ENCODE data around the gene PRIM1.
"Not testable (repeated sequence)": the region's sequence is repeated elsewhere in the genome, so short reads cannot be mapped to it uniquely, and the experiment has no call there.

The PRIM1 gene

GRCh38 chr12:56753566-56753965, 1.4 kb upstream of the PRIM1 start:
- Histone ChIP-seq H3K4me3 (ENCODE audit: low read length, poor library complexity, severe bottlenecking) (no peak overlapping the region), H3K4me1 (ENCODE audit: insufficient read depth, low read length, poor library complexity, severe bottlenecking) (peaks cover 21% of the 10 kb centered on the region), H4K20me1 (ENCODE audit: insufficient read depth, low read length, poor library complexity, severe bottlenecking) (peaks cover 11% of the 10 kb centered on the region), H3K9me3 (ENCODE audit: insufficient read depth, low read depth, low read length) (no peaks in the 10 kb centered on the region), H3K79me2 (ENCODE audit: insufficient read depth, low read length) (peaks cover 33% of the 10 kb centered on the region), H3F3A (ENCODE audit: low read depth) (no peaks in the 10 kb centered on the region), H3K9ac (ENCODE audit: low read depth, low read length, poor library complexity, severe bottlenecking) (no peak overlapping the region), H2AFZ (ENCODE audit: low read length) (no peak overlapping the region), H3K9me2 (replicated peaks; ENCODE audit: low read depth, low read length) (no peaks in the 10 kb centered on the region), H3K27me3 (ENCODE audit: insufficient read depth, low read length, poor library complexity, severe bottlenecking) (peaks cover 4% of the 10 kb centered on the region), H3K36me3 (ENCODE audit: insufficient read depth, low read length) (no peaks in the 10 kb centered on the region), H3K4me2 (ENCODE audit: low read depth, low read length, poor library complexity, severe bottlenecking) (peak overlapping the region; percentile 30)
- no peak for TF ChIP-seq EZH2phosphoT487 (IDR thresholded peaks at IDR 0.05; ENCODE audit: borderline replicate concordance)
- no peak for TF ChIP-seq CTCF (conservative IDR thresholded peaks at IDR 0.05; ENCODE audit: low read length)

GRCh38 chr12:56750596-56750995, 1.5 kb downstream of the PRIM1 start:
- H3F3A ChIP-seq (ENCODE audit: low read depth); H2AFZ ChIP-seq (ENCODE audit: low read length); H3K9me3 ChIP-seq (ENCODE audit: insufficient read depth, low read depth, low read length); H3K27me3 ChIP-seq (ENCODE audit: insufficient read depth, low read length, poor library complexity, severe bottlenecking); H3K9me2 ChIP-seq (replicated peaks; ENCODE audit: low read depth, low read length): not testable (repeated sequence)
- Histone ChIP-seq H3K79me2 (ENCODE audit: insufficient read depth, low read length) (peaks cover 43% of the 10 kb centered on the region), H3K36me3 (ENCODE audit: insufficient read depth, low read length) (peaks cover 10% of the 10 kb centered on the region; the same call in 1 of the 2 replicates), H3K9ac (ENCODE audit: low read depth, low read length, poor library complexity, severe bottlenecking) (peak overlapping the region; percentile 96), H3K4me3 (ENCODE audit: low read length, poor library complexity, severe bottlenecking) (peak overlapping the region; percentile 93), H3K4me2 (ENCODE audit: low read depth, low read length, poor library complexity, severe bottlenecking) (peak overlapping the region; percentile 94), H4K20me1 (ENCODE audit: insufficient read depth, low read length, poor library complexity, severe bottlenecking) (peaks cover 11% of the 10 kb centered on the region), H3K4me1 (ENCODE audit: insufficient read depth, low read length, poor library complexity, severe bottlenecking) (peaks cover 21% of the 10 kb centered on the region)

- H2AFZ ChIP-seq (ENCODE audit: low read length) = no peak overlapping the region
- peak overlapping the region; percentile 96 for H3K9ac ChIP-seq (ENCODE audit: low read depth, low read length, poor library complexity, severe bottlenecking)
- H3K4me1 ChIP-seq (ENCODE audit: insufficient read depth, low read length, poor library complexity, severe bottlenecking) = peaks cover 21% of the 10 kb centered on the region
- peak overlapping the region; percentile 93 for H3K4me3 ChIP-seq (ENCODE audit: low read length, poor library complexity, severe bottlenecking)
- H3K4me2 ChIP-seq (ENCODE audit: low read depth, low read length, poor library complexity, severe bottlenecking) = peak overlapping the region; percentile 94
- H3K27me3 ChIP-seq (ENCODE audit: insufficient read depth, low read length, poor library complexity, severe bottlenecking) = peaks cover 4% of the 10 kb centered on the region
- no peaks in the 10 kb centered on the region for H3K9me3 ChIP-seq (ENCODE audit: insufficient read depth, low read depth, low read length)
- H4K20me1 ChIP-seq (ENCODE audit: insufficient read depth, low read length, poor library complexity, severe bottlenecking) = peaks cover 11% of the 10 kb centered on the region
- peaks cover 43% of the 10 kb centered on the region for H3K79me2 ChIP-seq (ENCODE audit: insufficient read depth, low read length)
- TF ChIP-seq CTCF (conservative IDR thresholded peaks at IDR 0.05; ENCODE audit: low read length) (no peak), EZH2phosphoT487 (IDR thresholded peaks at IDR 0.05; ENCODE audit: borderline replicate concordance) (no peak)
- no peaks in the 10 kb centered on the region for H3K9me2 ChIP-seq (replicated peaks; ENCODE audit: low read depth, low read length)
- no peaks in the 10 kb centered on the region for H3F3A ChIP-seq (ENCODE audit: low read depth)
- peaks cover 13% of the 10 kb centered on the region for H3K36me3 ChIP-seq (ENCODE audit: insufficient read depth, low read length)
Observed at GRCh38 chr12:56749853-56750252, 2.3 kb downstream of the PRIM1 start.

- H4K20me1 ChIP-seq (ENCODE audit: insufficient read depth, low read length, poor library complexity, severe bottlenecking) = peaks cover 11% of the 10 kb centered on the region
- H3K9me2 ChIP-seq (replicated peaks; ENCODE audit: low read depth, low read length) = no peaks in the 10 kb centered on the region
- no peak for TF ChIP-seq CTCF (conservative IDR thresholded peaks at IDR 0.05; ENCODE audit: low read length)
- TF ChIP-seq EZH2phosphoT487 (IDR thresholded peaks at IDR 0.05; ENCODE audit: borderline replicate concordance) = no peak
- peak overlapping the region; percentile 94 for H3K4me2 ChIP-seq (ENCODE audit: low read depth, low read length, poor library complexity, severe bottlenecking)
- H3K79me2 ChIP-seq (ENCODE audit: insufficient read depth, low read length) = peaks cover 43% of the 10 kb centered on the region
- no peak overlapping the region for H2AFZ ChIP-seq (ENCODE audit: low read length)
- peak overlapping the region; percentile 93 for H3K4me3 ChIP-seq (ENCODE audit: low read length, poor library complexity, severe bottlenecking)
- H3K4me1 ChIP-seq (ENCODE audit: insufficient read depth, low read length, poor library complexity, severe bottlenecking) = peaks cover 21% of the 10 kb centered on the region
- peaks cover 4% of the 10 kb centered on the region for H3K27me3 ChIP-seq (ENCODE audit: insufficient read depth, low read length, poor library complexity, severe bottlenecking)
- no peaks in the 10 kb centered on the region for H3K9me3 ChIP-seq (ENCODE audit: insufficient read depth, low read depth, low read length)
- peak overlapping the region; percentile 96 for H3K9ac ChIP-seq (ENCODE audit: low read depth, low read length, poor library complexity, severe bottlenecking)
- H3K36me3 ChIP-seq (ENCODE audit: insufficient read depth, low read length) = peaks cover 16% of the 10 kb centered on the region
- H3F3A ChIP-seq (ENCODE audit: low read depth) = no peaks in the 10 kb centered on the region
Observed at GRCh38 chr12:56749359-56749758, 2.8 kb downstream of the PRIM1 start.
